Skeletal muscle tissue (tissue), 4 donors: Measurements from ENCODE around the gene POR. TPM values are rescaled to one million over a fixed set of nuclear protein-coding genes. Genes with fewer than 3 reads are reported as not detected.

Source experiments
- H3K27ac ChIP-seq: one replicate; pipeline ENCODE4 v1.7.0; 2013; ENCODE audit warnings: mild to moderate bottlenecking, low read depth, low read length, inconsistent platforms
- H3K27me3 ChIP-seq, 3 donors: one replicate each; pipeline ENCODE4 v1.7.0; 2013; ENCODE audit warnings: low read length in 3 of 3; ENCODE audit not compliant: control insufficient read depth in 3 of 3, insufficient read depth in 3 of 3
- H3K36me3 ChIP-seq, 3 donors: one replicate each; pipeline ENCODE4 v1.7.0; 2013; ENCODE audit warnings: low read length in 3 of 3; ENCODE audit not compliant: control insufficient read depth in 3 of 3, insufficient read depth in 3 of 3
- H3K4me1 ChIP-seq, 3 donors: one replicate each; pipeline ENCODE4 v1.7.0; 2013; ENCODE audit warnings: low read length in 3 of 3, mild to moderate bottlenecking in 3 of 3; ENCODE audit not compliant: control insufficient read depth in 3 of 3, insufficient read depth in 3 of 3
- H3K4me3 ChIP-seq, 3 donors: one replicate each; pipeline ENCODE4 v1.7.0; 2013; ENCODE audit warnings: low read length in 3 of 3
- H3K9ac ChIP-seq, 3 donors: one replicate each; pipeline ENCODE4 v1.7.0; 2013; ENCODE audit warnings: low read length in 3 of 3, mild to moderate bottlenecking in 3 of 3, moderate library complexity in 2 of 3, low read depth in 1 of 3
- H3K9me3 ChIP-seq, 3 donors: one replicate each; pipeline ENCODE4 v1.7.0; 2013; ENCODE audit warnings: low read length in 3 of 3; ENCODE audit not compliant: control insufficient read depth in 3 of 3
- total RNA-seq: library from RNA; depleted of rRNA; stranded (reverse); fragments of >200 nt; gene quantifications from one replicate; pipeline ENCODE4 v1.2.3, GENCODE V29; 2014
- donor health status: Osteomylitis.

The POR gene
- total RNA-seq, 1 donor from 2014 or later = 42.8 TPM

GRCh38 chr7:75988568-75989499, 73.9 kb downstream of the POR start:
- Histone ChIP-seq H3K9me3 (no peaks in the 10 kb centered on the region), H3K27me3 (no peaks in the 10 kb centered on the region), H3K9ac (peak overlapping the region; percentile 43 to 73 (median 45)), H3K4me1 (peaks cover 18 to 43% (median 39%) of the 10 kb centered on the region in 3 donors), H3K36me3 (peaks cover 24 to 31% (median 28%) of the 10 kb centered on the region in 3 donors), H3K4me3 (peak overlapping the region in 2 of 3 donors; percentile 35), H3K27ac (peak overlapping the region; percentile 75)

GRCh38 chr7:75989500-75990388, 74.8 kb downstream of the POR start:
- Histone ChIP-seq H3K4me3 (peak overlapping the region in 2 of 3 donors; percentile 35), H3K27me3 (no peaks in the 10 kb centered on the region), H3K9ac (peak overlapping the region; percentile 43 to 73 (median 45)), H3K9me3 (no peaks in the 10 kb centered on the region), H3K27ac (peak overlapping the region; percentile 75), H3K36me3 (peaks cover 18 to 29% (median 23%) of the 10 kb centered on the region in 3 donors), H3K4me1 (peaks cover 20 to 47% (median 41%) of the 10 kb centered on the region in 3 donors)

GRCh38 chr7:75991531-75992082, 76.7 kb downstream of the POR start:
- peaks cover 14 to 17% (median 15%) of the 10 kb centered on the region in 3 donors for H3K36me3 ChIP-seq
- no peaks in the 10 kb centered on the region for H3K27me3 ChIP-seq
- peaks cover 23 to 55% (median 49%) of the 10 kb centered on the region in 3 donors for H3K4me1 ChIP-seq
- H3K9me3 ChIP-seq = no peaks in the 10 kb centered on the region
- H3K9ac ChIP-seq = peak overlapping the region in 1 of 3 donors; percentile 57
- H3K27ac ChIP-seq = peak overlapping the region; percentile 76
- H3K4me3 ChIP-seq = no peak overlapping the region

GRCh38 chr7:75992083-75992755, 77.3 kb downstream of the POR start:
- H3K9ac ChIP-seq = peak overlapping the region in 1 of 3 donors; percentile 57
- H3K4me1 ChIP-seq = peaks cover 23 to 55% (median 49%) of the 10 kb centered on the region in 3 donors
- H3K4me3 ChIP-seq = no peak overlapping the region
- no peaks in the 10 kb centered on the region for H3K27me3 ChIP-seq
- peak overlapping the region; percentile 76 for H3K27ac ChIP-seq
- peaks cover 9 to 14% (median 13%) of the 10 kb centered on the region in 3 donors for H3K36me3 ChIP-seq
- no peaks in the 10 kb centered on the region for H3K9me3 ChIP-seq

GRCh38 chr7:75993689-75994387, 78.9 kb downstream of the POR start:
- Histone ChIP-seq H3K36me3 (peaks cover 6% of the 10 kb centered on the region in 3 donors), H3K9ac (peak overlapping the region; percentile 86 to 94 (median 89)), H3K9me3 (no peaks in the 10 kb centered on the region), H3K27ac (peak overlapping the region; percentile 97), H3K4me3 (peak overlapping the region; percentile 69 to 93 (median 90)), H3K4me1 (peaks cover 23 to 55% (median 49%) of the 10 kb centered on the region in 3 donors), H3K27me3 (no peaks in the 10 kb centered on the region)

- Histone ChIP-seq H3K27ac (peak within 1 kb of the TSS; percentile 97), H3K4me1 (peaks cover 17 to 50% (median 44%) of the 10 kb centered on the region in 3 donors), H3K9me3 (no peaks in the 10 kb centered on the region), H3K4me3 (peak within 1 kb of the TSS; percentile 84 to 93 (median 90)), H3K36me3 (peaks cover 6% of the 10 kb centered on the region in 3 donors), H3K9ac (peak within 1 kb of the TSS; percentile 86 to 94 (median 89)), H3K27me3 (no peaks in the 10 kb centered on the region)
These were observed 79.6 kb downstream of the POR start, which contains the start of gene TMEM120A for GRCh38 chr7:75994388-75995051. TMEM120A (minus strand) TSS chr7:75994595; CDS start chr7:75994570, 25 bp downstream.

GRCh38 chr7:75995052-75995471, 80.1 kb downstream of the POR start:
- Histone ChIP-seq H3K27me3 (no peaks in the 10 kb centered on the region), H3K4me1 (peaks cover 12 to 45% (median 38%) of the 10 kb centered on the region in 3 donors), H3K9me3 (no peaks in the 10 kb centered on the region), H3K27ac (peak overlapping the region; percentile 80), H3K4me3 (peak overlapping the region; percentile 80 to 84 (median 83)), H3K36me3 (peaks cover 6 to 7% (median 6%) of the 10 kb centered on the region in 3 donors), H3K9ac (peak overlapping the region; percentile 64 to 87 (median 71))

- Histone ChIP-seq H3K4me3 (no peak overlapping the region), H3K36me3 (peaks cover 10 to 16% (median 13%) of the 10 kb centered on the region in 3 donors), H3K9ac (peak overlapping the region in 1 of 3 donors; percentile 8), H3K9me3 (no peaks in the 10 kb centered on the region), H3K27ac (no peak overlapping the region), H3K4me1 (peaks cover 12 to 36% (median 32%) of the 10 kb centered on the region in 3 donors), H3K27me3 (no peaks in the 10 kb centered on the region)
These were observed 81.0 kb downstream of the POR start for GRCh38 chr7:75995996-75996395.
